ENCODE results near the gene DTX2.
A peak's percentile ranks its signal among the peaks of the same experiment; 100 is the strongest.
"Not testable (repeated sequence)": the region's sequence is repeated elsewhere in the genome, so short reads cannot be mapped to it uniquely, and the experiment has no call there.

The DTX2 gene

DNA sequence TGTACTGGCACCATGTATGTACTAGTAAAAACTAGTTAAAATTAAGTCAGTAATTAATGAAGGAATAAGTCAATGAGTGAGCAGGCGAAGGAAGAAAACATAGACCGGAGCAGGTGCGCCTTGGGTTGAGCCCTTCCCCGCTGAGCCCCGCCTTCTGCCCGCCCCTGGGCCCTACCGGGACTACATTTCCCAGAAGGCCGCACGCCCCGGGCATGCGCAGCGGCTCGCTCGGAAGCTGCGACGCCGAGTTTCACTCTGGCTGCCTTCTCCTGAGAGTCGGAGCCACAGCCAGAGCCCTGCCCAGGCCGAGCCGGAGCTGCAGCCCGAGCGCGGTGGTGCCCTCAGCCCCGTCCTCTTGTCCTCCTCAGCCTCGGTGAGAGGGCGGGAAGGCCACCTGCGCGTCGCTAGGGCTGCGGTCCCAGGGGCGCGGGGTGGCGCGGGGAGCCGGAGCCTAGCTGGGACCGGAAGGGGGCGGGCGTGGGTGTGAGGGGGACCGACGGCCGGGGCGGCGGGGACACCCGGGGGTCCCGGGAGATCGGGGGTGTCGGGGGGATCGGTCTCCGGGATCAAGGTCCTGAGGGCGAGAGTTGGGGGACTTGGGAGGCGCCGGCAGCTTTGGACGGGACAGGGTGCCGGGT is at the start of gene DTX2:
Gene DTX2, plus strand, starts transcription at position 246 of the 638 bp plus-strand sequence. CDS start 18,801 bp downstream, outside the sequence.
- not testable (repeated sequence) for DNase-seq (ENCODE audit: low spot score)

DNA sequence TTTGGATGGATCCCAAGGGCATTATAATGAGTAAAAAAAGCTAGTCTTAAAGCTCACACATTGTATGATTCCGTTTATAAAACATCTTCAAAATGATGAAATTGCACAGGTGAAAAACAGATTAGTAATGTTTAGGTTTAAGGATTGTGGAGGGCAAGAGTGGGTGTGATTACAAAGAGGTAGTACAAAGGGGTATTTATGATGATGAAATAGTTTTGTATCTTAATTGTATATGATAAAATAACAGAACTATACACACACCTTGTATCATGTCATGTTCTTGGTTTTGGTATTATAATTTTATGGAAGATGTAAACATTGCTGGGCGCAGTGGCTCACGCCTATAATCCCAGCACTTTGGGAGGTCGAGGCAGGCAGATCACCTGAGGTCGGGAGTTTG is 49.3 kb upstream of the DTX2 start:
- DNase-seq (ENCODE audit: low spot score), result no peak

DNA sequence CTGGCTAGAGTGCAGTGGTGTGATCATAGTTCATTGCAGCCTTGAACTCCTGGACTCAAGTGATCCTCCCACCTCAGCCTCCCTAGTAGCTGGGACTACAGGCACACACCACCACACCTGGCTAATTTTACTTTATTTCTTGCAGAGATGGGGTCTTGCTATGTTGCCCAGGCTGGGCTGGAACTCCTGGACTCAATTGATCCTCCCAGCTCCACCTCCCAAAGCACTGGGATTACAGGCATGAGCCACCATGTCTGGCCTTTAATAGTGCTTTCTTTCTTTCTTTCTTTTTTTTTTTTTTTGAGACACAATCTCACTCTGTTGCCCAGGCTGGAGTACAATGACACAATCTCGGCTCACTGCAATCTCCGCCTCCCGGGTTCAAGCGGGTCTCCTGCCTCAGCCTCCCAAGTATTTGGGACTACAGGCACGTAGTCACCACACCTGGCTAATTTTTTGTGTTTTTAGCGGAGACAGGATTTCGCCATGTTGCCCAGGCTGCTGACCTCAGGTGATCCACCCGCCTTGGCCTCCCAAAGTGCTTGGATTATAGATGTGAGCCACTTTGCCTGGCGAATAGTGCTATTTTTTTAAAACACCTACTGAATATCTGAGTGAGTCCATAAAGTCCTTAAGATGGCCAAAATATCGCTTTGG is 43.7 kb upstream of the DTX2 start:
- DNase-seq (ENCODE audit: low spot score), result not testable (repeated sequence)

GRCh38 chr7:76421097-76421496 is 40.4 kb upstream of the DTX2 start:
- peak; percentile 12 for DNase-seq (ENCODE audit: low spot score)

DNA sequence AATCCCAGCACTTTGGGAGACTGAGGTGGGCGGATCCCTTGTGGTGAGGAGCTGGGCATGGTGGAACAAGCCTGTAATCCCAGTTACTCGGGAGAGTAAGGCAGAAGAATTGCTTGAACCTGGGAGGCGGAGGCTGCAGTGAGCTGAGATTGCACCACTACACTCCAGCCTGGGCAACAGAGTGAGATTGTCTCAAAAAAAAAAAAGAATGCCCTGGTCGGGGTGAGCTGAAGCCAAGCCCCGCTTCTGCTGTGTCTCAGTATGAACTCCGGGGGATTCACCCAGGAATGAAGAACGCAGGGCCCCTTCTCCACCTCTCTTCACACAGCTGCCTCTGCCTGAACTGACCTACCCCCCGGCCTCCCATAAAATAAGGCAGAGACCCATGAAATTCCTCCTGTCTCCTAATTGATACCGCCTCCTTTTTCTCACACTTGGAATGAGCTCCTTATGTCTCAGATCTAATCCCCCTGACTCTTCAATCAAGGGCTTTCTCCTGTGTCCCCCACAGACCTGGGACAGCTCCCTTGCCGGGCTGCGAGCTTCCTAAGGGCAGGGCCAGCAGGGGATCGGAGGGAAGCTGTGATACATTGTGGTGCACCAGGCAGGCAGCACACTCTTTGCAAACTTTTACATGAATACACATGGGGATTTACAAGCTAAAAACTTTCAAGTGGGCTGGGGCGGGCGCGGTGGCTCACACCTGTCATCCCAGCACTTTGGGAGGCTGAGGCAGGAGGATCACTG is 37.7 kb upstream of the DTX2 start:
- DNase-seq (ENCODE audit: low spot score), result no peak

GRCh38 chr7:76424413-76425111 is 36.9 kb upstream of the DTX2 start, which contains the start of gene ZP3:
ZP3 (plus strand) TSS chr7:76424950; CDS start chr7:76424965, 15 bp downstream.
- DNase-seq (ENCODE audit: low spot score), result no peak

DNA sequence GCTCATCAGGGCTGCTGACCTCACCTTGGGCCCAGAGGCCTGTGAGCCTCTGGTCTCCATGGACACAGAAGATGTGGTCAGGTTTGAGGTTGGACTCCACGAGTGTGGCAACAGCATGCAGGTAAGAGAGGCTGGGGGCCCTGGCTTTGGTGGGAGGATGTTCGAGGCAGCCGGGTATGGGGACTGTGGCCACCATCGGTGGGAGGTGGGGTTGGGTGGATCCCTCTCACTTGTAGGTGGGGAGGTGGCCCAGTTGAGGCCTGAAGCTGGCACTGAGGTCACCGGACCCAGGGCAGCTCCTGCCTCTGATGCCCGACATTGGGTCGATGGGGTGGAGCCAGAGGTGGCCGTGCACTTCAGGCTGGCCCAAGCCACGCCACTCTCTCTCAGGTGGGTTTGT is 36.4 kb upstream of the DTX2 start:
- no peak for DNase-seq (ENCODE audit: low spot score)

- DNase-seq (ENCODE audit: low spot score), result not testable (repeated sequence)
Observed at GRCh38 chr7:76425558-76425957, 36.0 kb upstream of the DTX2 start.

DNA sequence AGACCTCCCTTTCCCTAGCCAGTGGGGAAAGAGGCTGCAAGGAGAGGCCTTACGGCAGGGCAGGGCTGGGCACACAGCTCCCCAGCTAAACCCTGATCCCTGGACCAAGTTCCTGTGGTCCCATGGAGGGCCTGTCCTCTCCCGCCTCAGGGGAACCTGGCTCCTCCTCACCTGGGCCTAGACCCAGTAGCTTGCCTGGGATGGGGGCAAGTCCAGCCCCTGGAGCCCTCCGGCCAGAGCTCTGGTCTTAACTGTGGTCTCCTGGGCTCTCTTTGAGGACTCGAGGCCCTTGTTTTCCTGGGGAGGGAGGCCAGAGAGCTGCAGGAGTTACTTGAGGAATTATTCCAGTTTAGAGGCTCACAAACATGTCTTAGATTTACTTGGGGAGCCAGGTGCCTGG is 35.3 kb upstream of the DTX2 start:
- DNase-seq (ENCODE audit: low spot score), result no peak

- DNase-seq (ENCODE audit: low spot score), result no peak
Observed at GRCh38 chr7:76427635-76428034, 33.9 kb upstream of the DTX2 start.

DNA sequence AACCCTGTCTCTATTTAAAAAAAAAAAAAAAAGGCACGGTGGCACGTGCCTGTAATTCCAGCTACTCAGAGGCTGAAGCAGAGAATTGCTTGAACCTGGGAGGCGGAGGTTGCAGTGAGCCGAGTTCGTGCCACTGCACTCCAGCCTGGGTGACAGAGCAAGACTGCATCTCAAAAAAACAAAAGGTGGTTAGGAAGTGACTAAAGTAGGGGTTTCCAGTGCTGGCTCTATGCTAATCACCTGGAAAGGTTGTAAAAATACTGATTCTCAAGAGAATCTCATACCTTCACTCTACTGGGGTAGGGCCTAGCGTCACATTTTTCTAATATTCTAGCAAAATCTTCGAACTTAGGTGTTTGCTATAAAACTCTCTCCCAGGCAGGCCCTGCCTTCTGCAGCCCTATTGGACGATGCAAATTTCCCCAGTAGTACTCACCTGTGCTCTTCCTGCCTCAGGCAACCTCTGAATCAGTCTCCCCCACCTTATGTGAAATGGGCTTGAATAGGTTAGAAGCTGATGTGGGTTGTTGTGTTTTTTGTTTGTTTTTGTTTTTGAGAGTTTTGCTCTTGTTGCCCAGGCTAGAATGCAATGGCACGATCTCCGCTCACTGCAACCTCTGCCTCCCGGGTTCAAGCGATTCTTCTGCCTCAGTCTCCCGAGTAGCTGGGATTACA is 33.2 kb upstream of the DTX2 start:
- DNase-seq (ENCODE audit: low spot score), result no peak

DNA sequence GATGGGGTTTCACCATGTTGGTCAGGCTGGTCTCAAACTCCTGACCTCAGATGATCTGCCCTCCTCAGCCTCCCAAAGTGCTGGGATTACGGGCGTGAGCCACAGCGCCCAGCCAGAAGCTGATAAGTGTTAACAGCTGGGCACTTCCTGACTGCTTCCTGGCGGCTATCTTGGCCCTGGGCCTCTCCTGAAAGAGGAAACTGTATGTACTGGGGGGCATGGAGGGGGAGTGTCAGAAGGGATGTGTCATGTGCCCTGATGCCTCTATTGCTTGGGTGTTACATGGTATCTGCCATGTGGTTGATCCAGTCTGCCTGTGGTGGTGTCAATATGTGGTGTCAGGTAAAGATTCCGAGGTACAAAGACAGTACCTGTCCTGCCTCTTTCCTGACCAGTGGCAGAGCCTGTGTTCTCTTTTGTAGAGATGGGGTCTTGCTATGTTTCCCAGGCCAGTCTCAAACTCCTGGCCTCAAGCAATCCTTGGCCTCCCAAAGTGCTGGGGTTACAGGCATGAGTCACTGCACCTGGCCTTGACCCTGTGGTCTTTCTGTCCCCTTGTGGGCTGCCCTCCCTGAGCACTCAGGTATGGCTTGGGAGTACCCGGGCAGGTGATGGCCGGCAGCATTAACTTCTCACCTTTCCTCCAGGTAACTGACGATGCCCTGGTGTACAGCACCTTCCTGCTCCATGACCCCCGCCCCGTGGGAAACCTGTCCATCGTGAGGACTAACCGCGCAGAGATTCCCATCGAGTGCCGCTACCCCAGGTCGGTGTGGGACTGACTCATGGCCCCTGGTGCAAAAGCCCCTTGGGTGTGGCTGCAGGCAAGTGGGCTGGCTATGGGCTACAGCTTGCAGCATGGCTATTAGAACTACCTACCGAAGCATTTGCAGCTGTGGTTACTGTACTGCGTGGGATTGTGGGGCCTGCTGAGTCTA is 32.4 kb upstream of the DTX2 start:
- peak; percentile 67 for DNase-seq (ENCODE audit: low spot score)

- DNase-seq (ENCODE audit: low spot score), result no peak
Observed at GRCh38 chr7:76430211-76430610, 31.3 kb upstream of the DTX2 start.

- no peak for DNase-seq (ENCODE audit: low spot score)
Observed at GRCh38 chr7:76430836-76431235, 30.7 kb upstream of the DTX2 start.

DNA sequence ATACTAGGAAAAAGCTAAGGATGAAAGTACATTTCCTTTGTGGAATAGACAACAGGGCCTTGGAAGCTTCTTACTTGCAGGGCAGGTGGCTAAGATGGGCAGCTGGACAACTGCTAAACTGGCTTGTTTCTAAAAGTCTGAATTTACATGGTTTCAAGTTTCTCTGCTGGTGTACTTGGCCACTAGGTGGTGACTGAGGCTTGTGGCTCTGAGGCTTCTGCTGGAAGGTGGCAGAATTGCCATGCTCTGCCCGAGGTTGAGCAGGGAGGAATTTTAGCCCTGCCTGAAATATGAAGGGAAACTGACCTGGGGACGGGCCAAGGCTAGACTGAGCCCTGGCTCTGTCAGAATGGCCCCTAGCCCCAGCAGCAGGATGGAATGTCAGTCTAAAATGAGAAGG is 23.6 kb upstream of the DTX2 start:
- DNase-seq (ENCODE audit: low spot score), result peak; percentile 75

GRCh38 chr7:76439120-76439888 is 22.2 kb upstream of the DTX2 start:
- DNase-seq (ENCODE audit: low spot score), result not testable (repeated sequence)

GRCh38 chr7:76440404-76440803 is 21.1 kb upstream of the DTX2 start:
- not testable (repeated sequence) for DNase-seq (ENCODE audit: low spot score)

GRCh38 chr7:76441792-76442191 is 19.7 kb upstream of the DTX2 start:
- not testable (repeated sequence) for DNase-seq (ENCODE audit: low spot score)

DNA sequence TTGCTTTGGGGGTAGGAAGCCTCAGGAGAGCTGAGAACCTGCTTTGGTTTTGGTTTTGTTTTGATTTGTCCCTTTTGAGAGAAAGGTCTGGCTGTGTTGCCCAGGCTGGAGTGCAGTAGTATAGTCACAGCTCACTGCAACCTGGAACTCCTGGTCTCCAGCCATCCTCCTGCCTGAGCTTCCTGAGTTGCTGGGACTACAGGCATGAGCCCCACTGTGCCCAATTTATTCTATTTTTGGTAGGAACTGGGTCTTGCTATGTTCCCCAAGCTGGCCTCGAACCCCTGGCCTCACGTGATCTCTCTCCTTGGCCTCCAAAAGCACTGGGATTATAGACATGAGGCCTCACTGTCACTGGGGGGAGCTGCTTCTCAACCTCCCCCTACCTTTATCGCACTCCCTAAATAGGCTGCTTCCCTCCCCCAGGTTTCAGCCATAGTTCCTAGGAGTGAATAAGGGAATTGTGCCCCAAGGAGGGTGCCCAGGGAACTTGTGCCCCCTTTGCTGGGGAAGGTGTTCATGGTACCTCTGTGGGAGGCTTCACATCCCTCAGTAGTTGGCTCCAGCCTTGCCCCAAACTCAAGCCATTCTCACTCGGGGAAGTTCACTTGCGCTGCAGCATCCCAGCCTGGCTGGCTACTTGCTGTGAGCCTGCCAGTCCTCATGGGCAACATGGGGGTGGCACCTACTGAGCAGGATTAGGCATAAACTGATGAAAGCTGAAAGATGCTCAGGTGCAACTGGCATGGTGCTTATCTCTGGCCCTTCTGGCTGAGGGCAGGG is 18.7 kb upstream of the DTX2 start:
- not testable (repeated sequence) for DNase-seq (ENCODE audit: low spot score)

All from kidney capillary endothelial cell (primary cell).